Measurements from ENCODE around the gene MED16. TPM values are rescaled to one million over a fixed set of nuclear protein-coding genes. Genes with fewer than 3 reads are reported as not detected.

MED16 gene
- total and polyA plus RNA-seq, 2 experiments from 2014 or later, result 26.6 to 66.5 TPM

- no peak overlapping the region for H2AFZ ChIP-seq
- 86 to 100% methylated on average over 1 to 13 of the region's 13 CpGs for WGBS, 2 experiments (ENCODE audit: low coverage in 1 of 2, low lambda C conversion rate in 2 of 2, missing lambda C conversion rate in 2 of 2)
- H3F3A ChIP-seq (ENCODE audit: insufficient read depth), result peaks cover 6% of the 10 kb centered on the region; the same call in 1 of the 2 replicates
- H3K27me3 ChIP-seq (replicated peaks; ENCODE audit: insufficient read depth), result no peaks in the 10 kb centered on the region
- TF ChIP-seq EZH2phosphoT487 (IDR thresholded peaks at IDR 0.05; ENCODE audit: insufficient read depth, low read depth), result no peak
- no peak overlapping the region for H3K4me3 ChIP-seq
- H3K9me3 ChIP-seq (ENCODE audit: low read depth), result no peaks in the 10 kb centered on the region
- in situ Hi-C loops (cut with MboI), result no loop called here
- no peak overlapping the region for H3K9ac ChIP-seq
- no peaks in the 10 kb centered on the region for H3K36me3 ChIP-seq (ENCODE audit: low read depth)
- no peak overlapping the region for H3K4me2 ChIP-seq (ENCODE audit: unreplicated experiment)
- peaks cover 14% of the 10 kb centered on the region for H3K4me1 ChIP-seq (ENCODE audit: insufficient read depth)
- H3K9me2 ChIP-seq (ENCODE audit: insufficient read depth), result no peaks in the 10 kb centered on the region
- H3K79me2 ChIP-seq (ENCODE audit: insufficient read depth), result no peaks in the 10 kb centered on the region
- H4K20me1 ChIP-seq (ENCODE audit: insufficient read depth), result no peaks in the 10 kb centered on the region
- H3K27ac ChIP-seq, result no peak overlapping the region
- peak; percentile 76 for DNase-seq
Observed at GRCh38 chr19:873084-873483, 19.9 kb downstream of the MED16 start.

- H3F3A ChIP-seq (ENCODE audit: insufficient read depth), result peaks cover 6% of the 10 kb centered on the region; the same call in 1 of the 2 replicates
- no peak overlapping the region for H3K4me2 ChIP-seq (ENCODE audit: unreplicated experiment)
- no peaks in the 10 kb centered on the region for H3K79me2 ChIP-seq (ENCODE audit: insufficient read depth)
Observed at GRCh38 chr19:872266-872951, 20.6 kb downstream of the MED16 start.

GRCh38 chr19:871446-872265, 21.3 kb downstream of the MED16 start:
- no peaks in the 10 kb centered on the region for H3K9me3 ChIP-seq (ENCODE audit: low read depth)
- WGBS, 2 experiments (ENCODE audit: low coverage in 1 of 2, low lambda C conversion rate in 2 of 2, missing lambda C conversion rate in 2 of 2), result 86 to 89% methylated on average over 23 to 33 of the region's 33 CpGs
- DNase-seq, result no peak
- no peak for TF ChIP-seq EZH2 (IDR thresholded peaks at IDR 0.05; ENCODE audit: insufficient read depth, poor library complexity, severe bottlenecking)
- no peak for TF ChIP-seq EZH2phosphoT487 (IDR thresholded peaks at IDR 0.05; ENCODE audit: insufficient read depth, low read depth)
- H3K9me2 ChIP-seq (ENCODE audit: insufficient read depth), result no peaks in the 10 kb centered on the region
- in situ Hi-C loops (cut with MboI), result no loop called here
- no peak overlapping the region for H3K4me3 ChIP-seq
- H3K4me2 ChIP-seq (ENCODE audit: unreplicated experiment), result no peak overlapping the region
- peaks cover 14% of the 10 kb centered on the region for H3K4me1 ChIP-seq (ENCODE audit: insufficient read depth)
- no peaks in the 10 kb centered on the region for H4K20me1 ChIP-seq (ENCODE audit: insufficient read depth)
- no peak overlapping the region for H3K9ac ChIP-seq
- H3K27ac ChIP-seq, result no peak overlapping the region
- H2AFZ ChIP-seq, result no peak overlapping the region
- H3K36me3 ChIP-seq (ENCODE audit: low read depth), result no peaks in the 10 kb centered on the region
- H3F3A ChIP-seq (ENCODE audit: insufficient read depth), result peaks cover 6% of the 10 kb centered on the region; the same call in 1 of the 2 replicates
- no peaks in the 10 kb centered on the region for H3K27me3 ChIP-seq (replicated peaks; ENCODE audit: insufficient read depth)
- H3K79me2 ChIP-seq (ENCODE audit: insufficient read depth), result no peaks in the 10 kb centered on the region

More at GRCh38 chr19:872266-872951, 20.6 kb downstream of the MED16 start:
- Histone ChIP-seq H3K9me2 (ENCODE audit: insufficient read depth) (no peaks in the 10 kb centered on the region), H2AFZ (no peak overlapping the region), H3K36me3 (ENCODE audit: low read depth) (no peaks in the 10 kb centered on the region), H3K9me3 (ENCODE audit: low read depth) (no peaks in the 10 kb centered on the region), H3K4me3 (no peak overlapping the region), H3K9ac (no peak overlapping the region), H3K4me1 (ENCODE audit: insufficient read depth) (peaks cover 14% of the 10 kb centered on the region), H3K27me3 (replicated peaks; ENCODE audit: insufficient read depth) (no peaks in the 10 kb centered on the region), H4K20me1 (ENCODE audit: insufficient read depth) (no peaks in the 10 kb centered on the region), H3K27ac (no peak overlapping the region)
- DNase-seq, result peak; percentile 72
- TF ChIP-seq EZH2phosphoT487 (IDR thresholded peaks at IDR 0.05; ENCODE audit: insufficient read depth, low read depth), result no peak
- no peak for TF ChIP-seq EZH2 (IDR thresholded peaks at IDR 0.05; ENCODE audit: insufficient read depth, poor library complexity, severe bottlenecking)
- in situ Hi-C loops (cut with MboI), result no loop called here
- WGBS, 2 experiments (ENCODE audit: low coverage in 1 of 2, low lambda C conversion rate in 2 of 2, missing lambda C conversion rate in 2 of 2), result 71 to 72% methylated on average over 9 to 26 of the region's 27 CpGs

- no peak overlapping the region for H2AFZ ChIP-seq
- WGBS, 2 experiments (ENCODE audit: low coverage in 1 of 2, low lambda C conversion rate in 2 of 2, missing lambda C conversion rate in 2 of 2), result 83% methylated on average over 9 to 28 of the region's 28 CpGs
- no peak overlapping the region for H3K9ac ChIP-seq
- peaks cover 6% of the 10 kb centered on the region; the same call in 1 of the 2 replicates for H3F3A ChIP-seq (ENCODE audit: insufficient read depth)
- H3K9me2 ChIP-seq (ENCODE audit: insufficient read depth), result no peaks in the 10 kb centered on the region
- no peak overlapping the region for H3K27ac ChIP-seq
- in situ Hi-C loops (cut with MboI), result no loop called here
- no peaks in the 10 kb centered on the region for H3K36me3 ChIP-seq (ENCODE audit: low read depth)
- no peaks in the 10 kb centered on the region for H3K27me3 ChIP-seq (replicated peaks; ENCODE audit: insufficient read depth)
- no peaks in the 10 kb centered on the region for H3K79me2 ChIP-seq (ENCODE audit: insufficient read depth)
- no peaks in the 10 kb centered on the region for H4K20me1 ChIP-seq (ENCODE audit: insufficient read depth)
- TF ChIP-seq EZH2phosphoT487 (IDR thresholded peaks at IDR 0.05; ENCODE audit: insufficient read depth, low read depth) (no peak), EZH2 (IDR thresholded peaks at IDR 0.05; ENCODE audit: insufficient read depth, poor library complexity, severe bottlenecking) (no peak)
- no peak overlapping the region for H3K4me2 ChIP-seq (ENCODE audit: unreplicated experiment)
- DNase-seq, result no peak
- H3K4me1 ChIP-seq (ENCODE audit: insufficient read depth), result peaks cover 14% of the 10 kb centered on the region
- no peaks in the 10 kb centered on the region for H3K9me3 ChIP-seq (ENCODE audit: low read depth)
- no peak overlapping the region for H3K4me3 ChIP-seq
Observed at GRCh38 chr19:870963-871401, 22.0 kb downstream of the MED16 start.
